T47D (cell line): ENCODE data around the gene ZNF668.

Experiments used
- DNase-seq, 2 experiments: peaks; one replicate each; pipeline versions ENCODE4 v3.0.0 to v3.0.0-alpha.2; 2011 to 2012; ENCODE audit warnings: low read depth in 1 of 2, low spot score in 1 of 2
- JUND ChIP-seq: IDR thresholded peaks from 2 replicates; pipeline ENCODE4 v1.6.1; 2012; ENCODE audit warnings: low read depth
- in situ Hi-C: cut with HindIII; loops from 2 replicates; pipeline ENCODE4 v1.10.0; 2016; ENCODE audit warnings: low sequenced_read_pairs, low pct_unique_long_range_greater_than_20kb

ZNF668 gene

GRCh38 chr16:31073970-31074813 is at the start of gene ZNF668, which contains the start of gene ZNF646:
Gene ZNF668 (minus strand): TSS chr16:31074240. CDS start chr16:31064459, 9,781 bp downstream.
Gene ZNF646 (plus strand): TSS chr16:31074422. CDS start chr16:31076325, 1,903 bp downstream.
- in situ Hi-C loops = no loop called here
- TF ChIP-seq JUND = no peak

GRCh38 chr16:31120129-31120528 is 46.1 kb upstream of the ZNF668 start:
- no peak for TF ChIP-seq JUND
- no peak for DNase-seq
- in situ Hi-C loops = no loop called here

More at GRCh38 chr16:31073970-31074813, at the start of gene ZNF668, which contains the start of gene ZNF646:
- peak; percentile 98 to 99 for DNase-seq

- TF ChIP-seq JUND = no peak
- in situ Hi-C loops = no loop called here
- DNase-seq = peak in 1 of 2 experiments; percentile 0
Measured at GRCh38 chr16:31118223-31119155, 44.4 kb upstream of the ZNF668 start.

- in situ Hi-C loops = no loop called here
- no peak for TF ChIP-seq JUND
- DNase-seq = peak; percentile 94 to 99
Measured at GRCh38 chr16:31117384-31118222, 43.6 kb upstream of the ZNF668 start, which contains the start of gene KAT8. Gene KAT8 (plus strand): TSS chr16:31117664. CDS start chr16:31117682, 18 bp downstream.

GRCh38 chr16:31114468-31114867 is 40.4 kb upstream of the ZNF668 start:
- TF ChIP-seq JUND = no peak
- in situ Hi-C loops = no loop called here
- peak; percentile 35 to 45 for DNase-seq

- in situ Hi-C loops = no loop called here
- no peak for TF ChIP-seq JUND
- DNase-seq = peak in 1 of 2 experiments; percentile 4
Measured at GRCh38 chr16:31113121-31114120, 39.4 kb upstream of the ZNF668 start.

- in situ Hi-C loops = no loop called here
- DNase-seq = no peak
- TF ChIP-seq JUND = no peak
Measured at GRCh38 chr16:31112711-31113110, 38.7 kb upstream of the ZNF668 start.

GRCh38 chr16:31111881-31112466 is 37.9 kb upstream of the ZNF668 start:
- in situ Hi-C loops = no loop called here
- DNase-seq = no peak
- TF ChIP-seq JUND = no peak

GRCh38 chr16:31110106-31111034 is 36.3 kb upstream of the ZNF668 start:
- no peak for TF ChIP-seq JUND
- no peak for DNase-seq
- in situ Hi-C loops = no loop called here
